Non-pigmented ciliary epithelial cell (primary cell): Measurements from ENCODE around the gene WFDC8.
A peak's percentile ranks its signal among the peaks of the same experiment; 100 is the strongest.
"Not testable (repeated sequence)": the region's sequence is repeated elsewhere in the genome, so short reads cannot be mapped to it uniquely, and the experiment has no call there.

Experiments
- DNase-seq: peaks from one replicate; pipeline ENCODE4 v3.0.0-alpha.2; 2010; ENCODE audit warnings: low read depth

WFDC8 gene

DNA sequence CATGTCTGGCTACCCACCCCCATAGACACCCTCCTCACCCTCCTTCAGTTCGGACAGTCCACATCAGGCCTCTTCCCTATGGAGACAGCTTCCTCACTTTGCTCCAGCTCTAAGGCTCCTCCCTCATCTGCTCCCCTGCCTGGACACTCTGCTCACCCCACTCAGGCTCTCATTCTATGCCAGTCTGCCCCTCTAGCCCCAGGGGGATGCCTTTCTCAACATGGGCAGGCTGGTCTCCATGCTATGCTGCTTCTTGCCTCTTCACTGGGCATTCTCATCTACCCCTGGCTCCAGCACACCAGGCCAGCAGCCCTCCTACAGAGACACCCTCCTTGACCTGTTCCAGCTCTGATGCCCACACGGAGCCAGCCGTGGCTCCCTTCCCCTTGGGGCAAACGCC lies at the start of gene WFDC8:
Gene WFDC8, minus strand, starts transcription at position 101 of the 400 bp plus-strand sequence. Its CDS starts 37 bp downstream, at position 64.
- DNase-seq = no peak

DNA sequence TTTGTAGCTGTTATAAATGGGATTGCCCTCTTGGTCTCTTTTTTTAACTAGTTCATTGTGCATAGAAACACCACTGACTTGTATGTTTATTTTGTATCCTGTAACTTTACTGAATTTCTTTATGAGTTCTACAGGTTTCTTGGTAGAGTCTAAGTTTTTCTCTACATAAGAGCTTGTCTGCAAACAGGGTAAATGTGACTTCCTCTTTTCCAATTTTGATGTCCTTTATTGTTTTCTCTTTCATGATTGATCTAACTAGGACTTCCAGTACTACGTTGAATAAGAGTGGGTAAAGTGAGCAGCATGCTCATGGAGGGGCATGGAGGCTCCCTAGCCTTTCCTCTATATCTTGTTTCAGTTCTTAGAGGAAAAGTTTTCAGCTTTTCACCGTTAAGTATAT lies 47.5 kb upstream of the WFDC8 start:
- no peak for DNase-seq

GRCh38 chr20:45621593-45621992 lies 42.5 kb upstream of the WFDC8 start:
- no peak for DNase-seq

GRCh38 chr20:45617591-45617990 lies 38.5 kb upstream of the WFDC8 start:
- no peak for DNase-seq

DNA sequence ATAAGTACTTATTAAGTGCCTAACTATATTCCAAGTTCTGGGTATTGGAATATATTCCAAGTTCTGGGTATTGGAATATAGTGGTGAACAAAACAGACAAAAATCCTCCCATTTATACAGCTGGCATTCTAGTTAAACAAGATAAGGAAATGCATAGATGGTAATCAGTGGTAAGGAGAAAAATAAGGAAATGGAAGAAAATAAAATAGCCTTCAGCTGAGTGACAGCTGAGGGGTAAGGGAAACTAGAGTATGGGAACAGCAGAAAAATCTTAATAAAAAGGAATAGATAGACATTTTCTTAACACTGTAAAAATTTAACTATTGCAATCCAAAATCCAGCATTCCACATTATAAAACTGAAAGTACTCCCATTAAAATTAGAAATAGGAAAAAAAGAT lies 33.2 kb upstream of the WFDC8 start:
- no peak for DNase-seq

DNA sequence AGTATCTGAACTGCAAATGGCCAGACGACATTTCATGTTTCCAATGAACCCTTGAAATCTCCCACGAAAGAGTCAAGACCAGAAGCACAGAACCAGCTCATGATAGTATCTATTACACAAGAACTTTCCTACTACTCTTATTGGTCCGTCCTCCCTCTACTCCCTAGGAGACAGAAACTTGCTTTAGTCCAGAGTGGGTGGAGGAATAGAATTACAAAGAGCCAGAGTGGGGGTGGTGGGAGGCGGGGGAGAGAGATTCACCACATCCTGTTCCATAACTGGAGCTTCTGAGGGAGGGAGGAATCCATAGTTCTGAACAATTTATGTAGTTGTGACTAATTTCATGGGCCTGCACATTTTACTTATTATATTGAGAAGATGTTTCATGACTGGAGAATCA lies 32.0 kb upstream of the WFDC8 start:
- peak; percentile 85 for DNase-seq

DNA sequence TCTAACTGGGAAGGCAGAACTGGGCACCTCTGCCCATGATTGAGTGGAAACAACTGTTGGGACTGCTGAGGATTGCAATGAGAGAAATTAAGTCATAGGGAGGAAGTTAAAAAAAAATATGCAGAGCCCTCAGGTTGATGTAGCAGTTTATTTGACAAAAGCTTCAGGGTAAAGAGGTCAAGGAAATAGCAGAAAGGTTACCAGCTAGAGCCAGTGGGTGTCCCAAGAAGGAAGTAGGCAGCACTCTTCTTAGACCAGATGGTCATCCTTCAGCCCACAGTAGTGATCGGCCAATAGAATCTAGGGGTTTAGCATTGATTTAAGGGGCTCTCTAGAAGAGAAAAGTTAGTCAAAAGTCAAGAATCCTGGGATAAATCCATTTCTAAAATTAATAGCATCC lies 28.7 kb upstream of the WFDC8 start:
- DNase-seq = no peak

DNA sequence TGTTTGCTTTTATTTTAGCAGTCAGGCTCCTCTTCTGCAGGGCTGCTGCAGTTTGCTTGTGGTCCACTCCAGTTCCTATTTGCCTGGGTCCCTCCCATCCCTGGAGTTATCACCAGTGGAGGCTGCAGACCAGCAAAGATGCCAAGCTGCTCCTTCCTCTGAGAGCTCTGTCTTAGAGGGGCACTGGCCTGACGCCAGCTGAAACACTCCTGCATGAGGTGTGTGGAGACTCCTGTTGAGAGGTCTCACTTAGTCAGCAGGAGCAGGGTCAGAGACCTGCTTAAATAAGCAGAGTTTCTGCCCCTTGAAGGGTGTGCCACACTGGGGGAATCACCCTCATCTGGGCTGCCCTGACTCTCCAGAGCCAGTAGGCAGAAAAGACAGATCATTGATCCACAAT lies 16.2 kb upstream of the WFDC8 start:
- no peak for DNase-seq

DNA sequence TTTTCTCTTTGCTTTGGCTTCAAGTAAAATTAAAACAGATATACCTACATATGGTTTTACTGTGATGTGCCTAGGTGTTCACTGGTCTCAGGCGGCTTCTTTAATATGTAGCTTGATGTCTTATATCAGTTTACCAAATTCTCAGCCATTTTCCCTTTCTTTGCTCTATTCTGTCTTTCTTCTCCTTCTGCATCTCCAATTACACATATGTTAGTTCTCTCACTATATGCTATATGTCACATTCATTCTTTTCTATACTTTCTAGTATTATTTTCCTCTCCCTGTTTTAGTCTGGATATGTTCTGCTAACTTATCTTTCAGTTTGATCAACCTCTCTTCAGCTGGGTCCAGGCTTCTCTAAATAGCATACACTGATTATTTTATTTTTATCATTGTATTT lies 14.4 kb upstream of the WFDC8 start:
- no peak for DNase-seq

GRCh38 chr20:45592574-45593189 lies 13.6 kb upstream of the WFDC8 start:
- no peak for DNase-seq

DNA sequence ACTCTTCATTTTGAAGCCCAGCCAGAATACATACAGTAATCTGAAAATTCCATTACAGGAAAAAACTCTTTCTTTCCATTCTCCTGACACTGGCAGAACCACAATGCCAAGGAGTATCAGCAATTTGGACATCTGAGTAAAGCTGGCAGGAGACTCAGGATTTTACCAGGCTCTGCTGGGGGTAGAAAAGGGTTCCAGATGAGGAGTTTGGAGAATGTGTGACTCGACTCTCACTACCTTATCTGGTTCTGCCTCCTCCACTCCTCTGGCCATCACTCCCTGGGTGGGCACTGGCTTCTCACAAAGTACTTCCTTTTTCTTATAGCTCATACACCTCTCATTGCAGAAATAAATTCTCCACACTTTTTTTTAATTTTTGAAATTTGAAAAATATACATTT lies 10.6 kb upstream of the WFDC8 start:
- no peak for DNase-seq

- no peak for DNase-seq
Observed at GRCh38 chr20:45588800-45589199, 9.7 kb upstream of the WFDC8 start.

DNA sequence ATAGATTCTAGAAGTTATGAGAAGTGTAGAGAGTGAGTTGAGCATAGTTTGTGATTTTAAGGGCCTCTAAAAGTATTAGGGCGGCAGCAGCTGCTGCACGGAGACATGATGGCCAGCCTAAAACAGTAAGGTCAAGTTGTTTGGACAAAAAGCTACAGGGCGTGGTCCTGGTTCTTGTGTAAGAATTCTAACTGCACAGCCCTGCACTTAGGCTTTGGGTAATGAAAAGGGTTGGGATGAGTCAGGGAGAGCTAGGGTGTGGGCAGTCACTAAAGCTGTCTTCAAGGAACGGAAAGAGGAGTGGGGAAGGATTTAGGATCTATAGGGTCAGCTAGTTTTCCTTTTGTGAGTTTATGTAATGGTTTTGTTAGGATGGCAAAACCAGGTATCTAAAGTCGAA lies 6.9 kb upstream of the WFDC8 start:
- DNase-seq = not testable (repeated sequence)

DNA sequence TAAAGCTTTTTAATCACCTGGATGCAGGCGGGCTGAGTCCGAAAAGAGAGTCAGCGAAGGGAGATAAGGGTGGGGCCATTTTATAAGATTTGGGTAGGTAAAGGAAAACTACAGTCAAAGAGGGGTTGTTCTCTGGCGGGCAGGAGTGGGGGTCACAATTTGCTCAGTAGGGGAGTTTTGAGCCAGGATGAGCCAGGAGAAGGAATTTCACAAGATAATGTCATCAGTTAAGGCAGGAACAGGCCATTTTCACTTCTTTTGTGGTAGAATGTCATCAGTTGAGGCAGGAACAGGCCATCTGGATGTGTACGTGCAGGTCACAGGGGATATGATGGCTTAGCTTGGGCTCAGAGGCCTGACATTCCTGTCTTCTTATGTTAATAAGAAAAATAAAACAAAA lies 5.2 kb upstream of the WFDC8 start:
- not testable (repeated sequence) for DNase-seq

DNA sequence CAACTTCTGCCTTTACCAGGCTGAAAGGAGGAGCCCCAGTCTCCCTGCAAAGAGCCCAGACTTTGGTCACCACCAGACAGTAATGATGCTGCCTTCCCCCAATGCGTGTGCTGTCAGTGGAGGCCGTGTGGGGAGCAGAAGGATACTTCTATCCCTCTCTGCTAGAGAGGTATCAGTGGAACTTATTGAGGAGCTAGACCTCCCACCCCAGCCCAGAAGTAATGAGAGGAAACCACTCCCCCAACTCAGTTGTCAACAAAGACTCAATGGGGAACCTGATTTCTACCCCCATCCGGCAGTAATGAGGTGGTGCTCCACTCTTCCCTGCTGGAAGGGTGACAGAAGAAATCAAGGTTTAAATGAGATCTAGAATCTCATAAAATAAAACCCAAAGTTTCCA lies 4.4 kb upstream of the WFDC8 start:
- no peak for DNase-seq

GRCh38 chr20:45581702-45582101 lies 2.6 kb upstream of the WFDC8 start:
- no peak for DNase-seq

GRCh38 chr20:45578231-45578630 lies 853 bp downstream of the WFDC8 start:
- DNase-seq = no peak

- no peak for DNase-seq
Observed at GRCh38 chr20:45576995-45577394, 2.1 kb downstream of the WFDC8 start.

- DNase-seq = no peak
Observed at GRCh38 chr20:45575931-45576330, 3.2 kb downstream of the WFDC8 start.

DNA sequence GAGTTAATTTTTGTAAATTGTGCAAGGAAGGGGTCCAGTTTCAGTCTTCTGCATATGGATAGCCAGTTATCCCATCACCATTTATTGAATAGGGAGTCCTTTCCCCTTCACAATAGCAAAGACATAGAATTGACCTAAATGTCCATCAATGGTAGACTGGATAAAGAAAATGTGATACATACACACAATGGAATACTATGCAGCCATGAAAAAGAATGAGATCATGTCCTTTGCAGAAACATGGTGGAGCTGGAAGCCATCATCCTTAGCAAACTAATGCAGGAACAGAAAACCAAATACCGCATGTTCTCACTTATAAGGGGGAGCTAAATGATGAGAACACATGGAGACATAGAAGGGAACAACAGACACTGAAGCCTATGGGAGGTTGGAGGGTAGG lies 9.4 kb downstream of the WFDC8 start:
- DNase-seq = not testable (repeated sequence)

GRCh38 chr20:45564760-45565276 lies 14.3 kb downstream of the WFDC8 start:
- no peak for DNase-seq

DNA sequence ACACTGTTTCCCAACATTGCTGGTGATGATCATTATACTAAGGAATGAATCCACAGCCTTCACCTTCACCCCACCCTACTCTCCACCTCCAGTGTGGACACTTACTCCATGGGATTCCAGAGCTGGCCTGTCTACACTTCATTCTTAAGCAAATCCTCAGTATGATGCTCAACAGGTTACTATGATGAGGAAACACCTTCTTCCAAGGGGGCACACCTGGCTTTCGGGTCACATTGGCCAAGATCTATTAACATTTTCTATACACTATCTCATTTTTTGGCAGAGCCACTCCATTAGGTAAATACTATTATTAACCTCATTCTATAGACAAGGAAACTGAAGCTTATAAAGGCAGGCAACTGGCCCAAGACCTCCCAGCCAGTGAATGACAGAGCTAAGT lies 23.9 kb downstream of the WFDC8 start:
- DNase-seq = no peak

DNA sequence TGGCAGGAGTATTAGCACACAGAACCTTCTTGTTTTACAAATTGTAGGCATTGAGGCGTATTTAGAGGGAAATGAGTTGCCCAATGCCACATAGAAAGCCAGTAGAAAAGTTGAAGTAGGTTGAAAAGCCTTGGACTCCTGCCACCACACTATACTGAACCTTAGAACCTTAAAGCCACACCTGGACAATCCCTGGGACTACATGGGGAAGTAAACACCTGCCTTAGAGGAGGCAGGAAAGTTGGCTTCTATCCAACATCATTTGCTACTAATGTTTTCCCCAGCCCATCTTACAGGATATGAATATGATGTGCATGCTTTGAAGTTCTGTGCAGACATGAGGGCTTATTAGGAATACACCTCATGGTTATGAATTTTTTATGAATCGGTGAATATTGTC lies 26.6 kb downstream of the WFDC8 start:
- no peak for DNase-seq

- no peak for DNase-seq
Observed at GRCh38 chr20:45550765-45551164, 28.3 kb downstream of the WFDC8 start.
